Ovary (tissue), 9 donors: ENCODE data around the gene MYLIP. TPM values are rescaled to one million over a fixed set of nuclear protein-coding genes. Genes with fewer than 3 reads are reported as not detected.

ENCODE experiments used
- DNase-seq, 5 donors: peaks; one replicate each; pipeline ENCODE4 v3.0.0-alpha.2; 2019 to 2020
- H3K27ac ChIP-seq, 2 donors: fragments of 200-600 bp; one replicate each; pipeline versions ENCODE4 v1.5.1 to v1.8.0; 2019 to 2022
- H3K27me3 ChIP-seq: fragments of 200-600 bp; one replicate; pipeline ENCODE4 v1.8.0; 2022
- H3K36me3 ChIP-seq: fragments of 200-600 bp; sonication (generic); one replicate; pipeline ENCODE4 v1.5.1; 2019
- H3K4me1 ChIP-seq: one replicate; pipeline ENCODE4 v1.8.1; 2013; ENCODE audit warnings: mild to moderate bottlenecking, moderate library complexity; ENCODE audit not compliant: insufficient read depth
- H3K4me3 ChIP-seq: fragments of 200-600 bp; sonication (generic); one replicate; pipeline ENCODE4 v1.5.1; 2017
- H3K9me3 ChIP-seq, 2 donors: fragments of 200-600 bp in 1 of 2; sonication (generic) in 1 of 2; one replicate each; pipeline versions ENCODE4 v1.5.1 to v1.8.1; 2013 to 2019; ENCODE audit warnings: mild to moderate bottlenecking in 1 of 2, moderate library complexity in 1 of 2
- CTCF ChIP-seq, 3 donors: fragments of 450-650 bp in 2 of 3; fragments of 200-600 bp in 1 of 3; IDR thresholded peaks; one replicate each; pipeline versions ENCODE4 v1.5.1 to v1.8.0; 2016 to 2022; ENCODE audit warnings: antibody characterized with exemption in 3 of 3, mild to moderate bottlenecking in 1 of 3
- EP300 ChIP-seq: sonication (generic); formaldehyde crosslinking; IDR thresholded peaks from one replicate; pipeline ENCODE4 v1.6.1; 2017; ENCODE audit warnings: antibody characterized with exemption
- POLR2A ChIP-seq: fragments of 450-650 bp; IDR thresholded peaks from one replicate; pipeline ENCODE4 v1.6.1; 2017; ENCODE audit warnings: antibody characterized with exemption, mild to moderate bottlenecking, moderate library complexity
- WGBS, 3 donors: extraction: QIAGEN DNeasy Blood & Tissue Kit in 1 of 3; methylation state at CpG; one replicate each; pipeline versions ENCODE4 v1.1.5 to v1.1.7; 2013 to 2017; 5-methylcytosine and 5-hydroxymethylcytosine counted together
- intact Hi-C, 4 donors: fragments of 100-400 bp; cut with DNase I; formaldehyde crosslinking; loops; one replicate each; pipeline versions ENCODE4 v1.11.0 to v1.15.1; 2022 to 2023
- polyA plus RNA-seq, 2 donors: library from polyadenylated mRNA; stranded (reverse); fragments of 200-250 nt in 1 of 2; fragments of 350-450 nt in 1 of 2; fragmentation: Illumina TruSeq in 1 of 2; extraction: RNeasy Lipid Tissue Mini Kit (QIAGEN cat#74804) in 1 of 2; gene quantifications; one replicate each; pipeline ENCODE4 v1.2.3, GENCODE V29; 2013 to 2014
- total RNA-seq, 7 donors: library from RNA; depleted of rRNA in 2 of 7; stranded (reverse); fragments of >200 nt in 2 of 7; fragmentation: NEBNext Ultra II Directional in 3 of 7; extraction: Animal tissue kit (Norgen Biotek cat#: 25700) in 3 of 7; gene quantifications; one replicate each; pipeline versions ENCODE4 v1.1.0 to v1.2.4, GENCODE V29; 2016 to 2023
- donor health status: DM: no; HTN: no; CAD: no; lungs with moderate emphysema.
- donor health status: DM: no; HTN: no; CAD: no.
- donor health status: Bipolar disorder and iron deficiency.
- donor health status: DM: yes; HTN: yes; CAD: no.
- donor health status: DM: no; HTN: no; CAD: no.
- donor health status: DM: yes; HTN: yes; CAD: no.

Gene MYLIP
- total and polyA plus RNA-seq, 9 donors: 11.0 to 45.4 (median 37.7) TPM

- no peak overlapping the region for H3K4me3 ChIP-seq
- DNase-seq: no peak
- no peaks in the 10 kb centered on the region for H3K4me1 ChIP-seq
- H3K9me3 ChIP-seq: no peaks in the 10 kb centered on the region
- 89 to 93% (median 91%) methylated on average over 2 of the region's 2 CpGs for WGBS, 3 donors
- intact Hi-C loops: no loop called here
- no peaks in the 10 kb centered on the region for H3K36me3 ChIP-seq
- no peak for TF ChIP-seq POLR2A
- no peak for TF ChIP-seq CTCF (IDR thresholded peaks at IDR 0.05)
- no peak for TF ChIP-seq EP300
- no peak overlapping the region for H3K27ac ChIP-seq
- no peaks in the 10 kb centered on the region for H3K27me3 ChIP-seq
Measured at GRCh38 chr6:16179063-16179462, 50.2 kb downstream of the MYLIP start.

GRCh38 chr6:16179970-16180431 lies 51.1 kb downstream of the MYLIP start:
- Histone ChIP-seq H3K9me3 (no peaks in the 10 kb centered on the region), H3K4me1 (no peaks in the 10 kb centered on the region), H3K27me3 (no peaks in the 10 kb centered on the region), H3K36me3 (no peaks in the 10 kb centered on the region), H3K27ac (no peak overlapping the region), H3K4me3 (no peak overlapping the region)
- DNase-seq: no peak
- TF ChIP-seq EP300 (no peak), POLR2A (no peak), CTCF (IDR thresholded peaks at IDR 0.05) (no peak)
- WGBS, 3 donors: 65 to 85% (median 74%) methylated on average over 16 of the region's 16 CpGs
- intact Hi-C loops: loop anchor here in 2 of 4 donors (5.0 to 10.0 kb wide), 2 partner anchors 485 to 488 kb away; no protein-coding TSS in a partner anchor

- H3K4me3 ChIP-seq: no peak overlapping the region
- DNase-seq: no peak
- intact Hi-C loops: loop anchor here in 2 of 4 donors (5.0 to 10.0 kb wide), 2 partner anchors 486 to 489 kb away; no protein-coding TSS in a partner anchor
Measured at GRCh38 chr6:16180696-16181438, 52.0 kb downstream of the MYLIP start.

More at GRCh38 chr6:16180696-16181438, 52.0 kb downstream of the MYLIP start:
- Histone ChIP-seq H3K36me3 (no peaks in the 10 kb centered on the region), H3K4me1 (no peaks in the 10 kb centered on the region), H3K9me3 (no peaks in the 10 kb centered on the region), H3K27ac (no peak overlapping the region), H3K27me3 (no peaks in the 10 kb centered on the region)
- 75 to 90% (median 77%) methylated on average over 44 to 45 of the region's 45 CpGs for WGBS, 3 donors
- no peak for TF ChIP-seq EP300
- TF ChIP-seq CTCF (IDR thresholded peaks at IDR 0.05): no peak
